HCT116 (cell line): ENCODE data around the gene NR6A1.

Source experiments
- CEBPB ChIP-seq: IDR thresholded peaks from 2 replicates; pipeline ENCODE4 v1.6.1; 2012; ENCODE audit warnings: low read depth
- EZH2 ChIP-seq: fragments of 200-600 bp; sonication (generic); IDR thresholded peaks from 2 replicates; pipeline ENCODE4 v1.6.1; 2017; ENCODE audit warnings: antibody characterized with exemption, mixed run types
- FOSL1 ChIP-seq: IDR thresholded peaks from 2 replicates; pipeline ENCODE4 v1.6.1; 2012; ENCODE audit warnings: low read depth
- POLR2A ChIP-seq: IDR thresholded peaks from 2 replicates; pipeline ENCODE4 v1.7.0; 2011; ENCODE audit warnings: borderline replicate concordance; ENCODE audit not compliant: insufficient read depth, insufficient read length; ENCODE audit errors: extremely low read depth
- RAD21 ChIP-seq: IDR thresholded peaks from 2 replicates; pipeline ENCODE4 v1.6.1; 2012; ENCODE audit warnings: low read depth, mild to moderate bottlenecking
- SIN3A ChIP-seq: IDR thresholded peaks from 2 replicates; pipeline ENCODE4 v1.6.1; 2012; ENCODE audit warnings: low read depth
- SP1 ChIP-seq: IDR thresholded peaks from 2 replicates; pipeline ENCODE4 v1.6.1; 2012; ENCODE audit warnings: low read depth
- TF ChIP-seq, protein P1 (sequence below), 3 experiments: fragments of 200-600 bp in 1 of 3; sonication (generic) in 1 of 3; IDR thresholded peaks in 2 of 3; conservative IDR thresholded peaks in 1 of 3; 2 replicates each; pipeline ENCODE4 v1.5.1; 2012 to 2017; ENCODE audit warnings: low read depth in 2 of 3, low read length in 2 of 3, antibody characterized with exemption in 1 of 3, borderline replicate concordance in 1 of 3, control low read depth in 1 of 3, mild to moderate bottlenecking in 1 of 3, mixed read lengths in 1 of 3, mixed run types in 1 of 3, moderate library complexity in 1 of 3; ENCODE audit not compliant: insufficient read depth in 1 of 3

DNA sequence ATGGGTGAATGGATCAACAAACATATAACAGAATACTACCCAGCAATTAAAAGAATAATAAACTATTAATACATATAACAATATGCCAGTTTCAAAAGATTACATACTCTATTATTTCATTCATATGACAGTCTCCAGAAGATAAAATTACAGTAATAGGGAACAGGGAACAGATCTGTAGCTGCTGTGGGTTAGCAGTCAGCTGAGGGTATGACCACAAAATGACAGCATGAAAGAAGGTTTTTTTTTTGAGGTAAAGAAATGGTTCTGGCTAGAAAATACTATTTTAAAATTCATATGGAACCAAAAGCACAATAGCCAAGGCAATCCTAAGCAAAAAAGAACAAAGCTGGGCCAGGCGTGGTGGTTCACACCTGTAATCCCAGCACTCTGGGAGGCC lies 190.9 kb downstream of the NR6A1 start:
- TF ChIP-seq, protein P1, sequence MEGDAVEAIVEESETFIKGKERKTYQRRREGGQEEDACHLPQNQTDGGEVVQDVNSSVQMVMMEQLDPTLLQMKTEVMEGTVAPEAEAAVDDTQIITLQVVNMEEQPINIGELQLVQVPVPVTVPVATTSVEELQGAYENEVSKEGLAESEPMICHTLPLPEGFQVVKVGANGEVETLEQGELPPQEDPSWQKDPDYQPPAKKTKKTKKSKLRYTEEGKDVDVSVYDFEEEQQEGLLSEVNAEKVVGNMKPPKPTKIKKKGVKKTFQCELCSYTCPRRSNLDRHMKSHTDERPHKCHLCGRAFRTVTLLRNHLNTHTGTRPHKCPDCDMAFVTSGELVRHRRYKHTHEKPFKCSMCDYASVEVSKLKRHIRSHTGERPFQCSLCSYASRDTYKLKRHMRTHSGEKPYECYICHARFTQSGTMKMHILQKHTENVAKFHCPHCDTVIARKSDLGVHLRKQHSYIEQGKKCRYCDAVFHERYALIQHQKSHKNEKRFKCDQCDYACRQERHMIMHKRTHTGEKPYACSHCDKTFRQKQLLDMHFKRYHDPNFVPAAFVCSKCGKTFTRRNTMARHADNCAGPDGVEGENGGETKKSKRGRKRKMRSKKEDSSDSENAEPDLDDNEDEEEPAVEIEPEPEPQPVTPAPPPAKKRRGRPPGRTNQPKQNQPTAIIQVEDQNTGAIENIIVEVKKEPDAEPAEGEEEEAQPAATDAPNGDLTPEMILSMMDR (IDR thresholded peaks at IDR 0.05 in 2 of 3, conservative IDR thresholded peaks at IDR 0.05 in 1 of 3; ENCODE audit: borderline replicate concordance in 1 of 3, insufficient read depth in 1 of 3, low read depth in 2 of 3, low read length in 2 of 3): no peak
- TF ChIP-seq POLR2A (no peak), SIN3A (no peak), EZH2 (no peak), CEBPB (no peak), RAD21 (no peak), FOSL1 (no peak), SP1 (no peak)
